Measurements from ENCODE around the gene PPP1R1B. TPM values are rescaled to one million over a fixed set of nuclear protein-coding genes. Genes with fewer than 3 reads are reported as not detected.

PPP1R1B gene
- total and polyA plus RNA-seq, 2 of the 4 experiments (the other 2 are of a cell fraction), result not detected

DNA sequence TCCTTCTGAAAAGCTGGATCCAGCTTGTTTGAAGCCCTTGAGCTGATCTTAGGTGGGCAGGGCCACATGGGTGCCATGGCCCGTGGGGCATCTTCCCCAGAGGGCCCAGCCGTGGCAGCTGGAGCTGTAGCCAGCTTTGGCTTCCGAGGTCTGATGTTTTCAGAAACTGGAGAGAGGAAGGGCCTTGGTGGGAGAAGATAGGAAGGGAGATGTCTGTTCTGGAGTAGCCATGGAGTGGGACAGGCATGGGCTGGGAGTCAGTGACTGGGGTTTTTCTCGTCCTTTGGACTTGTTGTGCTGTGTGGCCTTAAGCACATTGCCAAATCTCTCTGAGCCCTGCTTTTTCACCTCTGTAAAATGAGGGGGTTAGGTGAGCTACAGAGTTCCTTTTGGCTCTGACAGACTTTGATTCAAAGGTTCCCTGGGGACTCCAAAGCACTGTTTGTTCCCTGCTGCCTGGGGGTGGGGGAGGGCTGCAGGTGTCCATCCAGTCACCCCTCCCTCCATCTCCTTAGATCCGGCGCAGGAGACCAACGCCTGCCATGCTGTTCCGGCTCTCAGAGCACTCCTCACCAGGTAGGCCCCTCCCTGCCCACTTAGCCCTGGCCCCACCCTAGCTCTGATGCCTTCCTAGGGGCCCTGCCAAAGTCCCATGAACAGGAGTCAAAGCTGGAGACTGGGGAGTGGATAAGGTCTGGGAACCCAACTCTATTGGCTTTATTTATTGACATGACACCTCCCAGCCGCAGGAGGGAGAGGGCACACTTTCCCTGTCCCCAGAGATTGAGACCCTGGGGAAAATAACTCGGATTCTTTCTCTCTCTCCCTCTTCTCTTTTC lies 2.1 kb downstream of the PPP1R1B start:
- in situ Hi-C loops (cut with MboI; ENCODE audit: low sequenced_read_pairs) (no loop called here), dilution Hi-C loops (cut with HindIII; ENCODE audit: low sequenced_read_pairs, unreplicated experiment) (no loop called here), intact Hi-C loops (cut with micrococcal nuclease) (loop anchor here (10.0 kb wide), 1 partner anchor 356 kb away; the partner anchor contains the start of gene PSMD3)
- no peaks in the 10 kb centered on the region for H3K9me1 ChIP-seq (ENCODE audit: insufficient read depth, low read length)
- H4K5ac ChIP-seq (ENCODE audit: low read depth, low read length), result no peak overlapping the region
- no peak overlapping the region for H2BK15ac ChIP-seq (ENCODE audit: low read depth, low read length)
- no peaks in the 10 kb centered on the region for H4K20me1 ChIP-seq (ENCODE audit: insufficient read depth, low read length)
- DNase-seq (no peak), ATAC-seq (ENCODE audit: low read depth) (no peak)
- H4K8ac ChIP-seq (ENCODE audit: low read depth in 2 of 2, low read length in 2 of 2), result no peak overlapping the region
- no peak overlapping the region for H3K27ac ChIP-seq (ENCODE audit: insufficient read depth, low read length)
- H3K9me3 ChIP-seq (ENCODE audit: control insufficient read depth, insufficient read depth, low read length), result no peaks in the 10 kb centered on the region
- H3K56ac ChIP-seq (ENCODE audit: extremely low read depth, insufficient read depth, low read length), result no peak overlapping the region
- H3K4ac ChIP-seq (ENCODE audit: low read depth, low read length), result no peak overlapping the region
- no peak overlapping the region for H2AK5ac ChIP-seq (ENCODE audit: low read depth, low read length)
- POLR2A ChIA-PET (ENCODE audit: unreplicated experiment), result no interaction called here
- H3K4me2 ChIP-seq (ENCODE audit: low read depth, low read length), result no peak overlapping the region
- H3K18ac ChIP-seq (ENCODE audit: low read depth, low read length), result no peak overlapping the region
- H3K36me3 ChIP-seq (ENCODE audit: control insufficient read depth, insufficient read depth, low read length), result no peaks in the 10 kb centered on the region
- BruUV-seq (replicated peaks), result no TSS peak
- H3K79me1 ChIP-seq (ENCODE audit: low read depth in 1 of 2, low read length in 2 of 2), result no peaks in the 10 kb centered on the region
- no peak overlapping the region for H3K4me3 ChIP-seq (ENCODE audit: insufficient read depth, low read depth, low read length)
- no peak overlapping the region for H4K91ac ChIP-seq (ENCODE audit: insufficient read depth, low read depth, low read length)
- H3K4me1 ChIP-seq (ENCODE audit: control insufficient read depth, insufficient read depth, low read length), result peaks cover 3% of the 10 kb centered on the region; the same call in 1 of the 2 replicates
- no peak overlapping the region for H2BK120ac ChIP-seq (ENCODE audit: low read depth, low read length)
- no peak overlapping the region for H2BK20ac ChIP-seq (ENCODE audit: low read depth, low read length)
- peaks cover 81% of the 10 kb centered on the region for H3K27me3 ChIP-seq (ENCODE audit: control insufficient read depth, insufficient read depth, low read length)
- TF ChIP-seq MAZ (IDR thresholded peaks at IDR 0.05; ENCODE audit: borderline replicate concordance, low read depth, low read length) (no peak), RAD21 (IDR thresholded peaks at IDR 0.05; ENCODE audit: low read length) (no peak), CHD1 (IDR thresholded peaks at IDR 0.05; ENCODE audit: low read depth, low read length) (no peak), POLR2A (IDR thresholded peaks at IDR 0.05; ENCODE audit: low read depth, low read length) (no peak), MXI1 (IDR thresholded peaks at IDR 0.05; ENCODE audit: borderline replicate concordance, low read depth, low read length) (no peak), BHLHE40 (IDR thresholded peaks at IDR 0.05; ENCODE audit: low read depth, low read length) (no peak)
- TF ChIP-seq, protein P1, sequence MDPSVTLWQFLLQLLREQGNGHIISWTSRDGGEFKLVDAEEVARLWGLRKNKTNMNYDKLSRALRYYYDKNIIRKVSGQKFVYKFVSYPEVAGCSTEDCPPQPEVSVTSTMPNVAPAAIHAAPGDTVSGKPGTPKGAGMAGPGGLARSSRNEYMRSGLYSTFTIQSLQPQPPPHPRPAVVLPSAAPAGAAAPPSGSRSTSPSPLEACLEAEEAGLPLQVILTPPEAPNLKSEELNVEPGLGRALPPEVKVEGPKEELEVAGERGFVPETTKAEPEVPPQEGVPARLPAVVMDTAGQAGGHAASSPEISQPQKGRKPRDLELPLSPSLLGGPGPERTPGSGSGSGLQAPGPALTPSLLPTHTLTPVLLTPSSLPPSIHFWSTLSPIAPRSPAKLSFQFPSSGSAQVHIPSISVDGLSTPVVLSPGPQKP (IDR thresholded peaks at IDR 0.05; ENCODE audit: borderline replicate concordance, low read depth, low read length), result no peak
- no peak overlapping the region for H2AK9ac ChIP-seq (replicated peaks; ENCODE audit: low read depth, low read length, poor library complexity)
- no peak overlapping the region for H2BK5ac ChIP-seq (ENCODE audit: low read depth, low read length, poor library complexity, severe bottlenecking)
- H3K9ac ChIP-seq (ENCODE audit: low read depth, low read length), result no peak overlapping the region
- H2AFZ ChIP-seq (replicated peaks; ENCODE audit: low read length, poor library complexity), result no peak overlapping the region
- CTCF ChIA-PET, result interaction anchor here (0.5 to 1.1 kb wide), 2 partner anchors 76 to 97 kb away, joined by 3 read pairs; no protein-coding TSS in a partner anchor
- H3K14ac ChIP-seq (replicated peaks; ENCODE audit: low read depth, low read length), result no peak overlapping the region
- no peak overlapping the region for H3K23ac ChIP-seq (ENCODE audit: low read depth, low read length)
- WGBS, 2 experiments (ENCODE audit: extremely low coverage in 2 of 2, insufficient read length in 1 of 2), result 66% methylated on average over 2 of the region's 10 CpGs; no CpG with 5 or more reads in 1 of the 2 experiments
